ENCODE measurements around the gene CCL19. TPM values are rescaled to one million over a fixed set of nuclear protein-coding genes. Genes with fewer than 3 reads are reported as not detected.

Gene CCL19
- total RNA-seq, 1 experiment from 2014 or later: not detected

DNA sequence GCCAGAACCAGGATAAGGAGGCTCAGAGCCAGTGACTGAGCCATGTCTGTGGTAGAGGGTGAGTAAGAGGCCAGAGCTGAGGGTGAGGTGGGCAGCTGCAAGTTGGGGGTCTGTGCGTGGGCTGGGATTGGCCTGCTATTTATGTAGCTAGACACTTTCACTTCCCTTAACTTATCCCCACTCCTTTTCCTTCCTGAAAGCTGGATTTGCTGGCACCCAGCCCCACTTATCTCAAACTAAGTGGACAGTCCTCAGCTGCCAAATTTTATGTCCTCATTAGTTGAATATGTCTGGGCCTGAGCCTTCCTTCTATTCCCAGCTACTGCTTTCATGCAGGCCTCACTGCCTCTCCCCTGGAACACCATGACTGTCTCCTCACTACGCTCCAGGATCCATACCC, 18.9 kb upstream of the CCL19 start, which contains the start of gene CCL21:
Gene CCL21, minus strand, starts transcription at position 114 of the 400 bp plus-strand sequence. Its CDS starts 70 bp downstream, at position 44.
- TF ChIP-seq EZH2 (IDR thresholded peaks at IDR 0.05; ENCODE audit: borderline replicate concordance, low read depth, low read length, poor library complexity, severe bottlenecking): no peak
- TF ChIP-seq, protein P1, sequence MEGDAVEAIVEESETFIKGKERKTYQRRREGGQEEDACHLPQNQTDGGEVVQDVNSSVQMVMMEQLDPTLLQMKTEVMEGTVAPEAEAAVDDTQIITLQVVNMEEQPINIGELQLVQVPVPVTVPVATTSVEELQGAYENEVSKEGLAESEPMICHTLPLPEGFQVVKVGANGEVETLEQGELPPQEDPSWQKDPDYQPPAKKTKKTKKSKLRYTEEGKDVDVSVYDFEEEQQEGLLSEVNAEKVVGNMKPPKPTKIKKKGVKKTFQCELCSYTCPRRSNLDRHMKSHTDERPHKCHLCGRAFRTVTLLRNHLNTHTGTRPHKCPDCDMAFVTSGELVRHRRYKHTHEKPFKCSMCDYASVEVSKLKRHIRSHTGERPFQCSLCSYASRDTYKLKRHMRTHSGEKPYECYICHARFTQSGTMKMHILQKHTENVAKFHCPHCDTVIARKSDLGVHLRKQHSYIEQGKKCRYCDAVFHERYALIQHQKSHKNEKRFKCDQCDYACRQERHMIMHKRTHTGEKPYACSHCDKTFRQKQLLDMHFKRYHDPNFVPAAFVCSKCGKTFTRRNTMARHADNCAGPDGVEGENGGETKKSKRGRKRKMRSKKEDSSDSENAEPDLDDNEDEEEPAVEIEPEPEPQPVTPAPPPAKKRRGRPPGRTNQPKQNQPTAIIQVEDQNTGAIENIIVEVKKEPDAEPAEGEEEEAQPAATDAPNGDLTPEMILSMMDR (conservative IDR thresholded peaks at IDR 0.05; ENCODE audit: low read depth, low read length): no peak
- DNase-seq (ENCODE audit: low spot score): no peak
- Histone ChIP-seq H3K36me3 (ENCODE audit: insufficient read depth, low read length, poor library complexity, severe bottlenecking) (no peaks in the 10 kb centered on the region), H3K4me1 (ENCODE audit: insufficient read depth, low read length, poor library complexity, severe bottlenecking) (no peaks in the 10 kb centered on the region), H3K9me3 (ENCODE audit: low read depth, low read length, poor library complexity, severe bottlenecking) (no peaks in the 10 kb centered on the region), H3K4me3 (ENCODE audit: low read depth, low read length, poor library complexity, severe bottlenecking) (no peak within 1 kb of the TSS), H3K27me3 (replicated peaks; ENCODE audit: insufficient read depth, low read depth, low read length, poor library complexity) (peaks cover 20% of the 10 kb centered on the region), H3K27ac (ENCODE audit: low read depth, low read length, poor library complexity, severe bottlenecking) (no peak within 1 kb of the TSS)
- CTCF ChIA-PET: no interaction called here
- intact Hi-C loops (cut with micrococcal nuclease; ENCODE audit: unreplicated experiment): no loop called here
- no TSS peak for BruUV-seq (replicated peaks)
- POLR2A ChIA-PET (ENCODE audit: low non-redundant PET): no interaction called here

DNA sequence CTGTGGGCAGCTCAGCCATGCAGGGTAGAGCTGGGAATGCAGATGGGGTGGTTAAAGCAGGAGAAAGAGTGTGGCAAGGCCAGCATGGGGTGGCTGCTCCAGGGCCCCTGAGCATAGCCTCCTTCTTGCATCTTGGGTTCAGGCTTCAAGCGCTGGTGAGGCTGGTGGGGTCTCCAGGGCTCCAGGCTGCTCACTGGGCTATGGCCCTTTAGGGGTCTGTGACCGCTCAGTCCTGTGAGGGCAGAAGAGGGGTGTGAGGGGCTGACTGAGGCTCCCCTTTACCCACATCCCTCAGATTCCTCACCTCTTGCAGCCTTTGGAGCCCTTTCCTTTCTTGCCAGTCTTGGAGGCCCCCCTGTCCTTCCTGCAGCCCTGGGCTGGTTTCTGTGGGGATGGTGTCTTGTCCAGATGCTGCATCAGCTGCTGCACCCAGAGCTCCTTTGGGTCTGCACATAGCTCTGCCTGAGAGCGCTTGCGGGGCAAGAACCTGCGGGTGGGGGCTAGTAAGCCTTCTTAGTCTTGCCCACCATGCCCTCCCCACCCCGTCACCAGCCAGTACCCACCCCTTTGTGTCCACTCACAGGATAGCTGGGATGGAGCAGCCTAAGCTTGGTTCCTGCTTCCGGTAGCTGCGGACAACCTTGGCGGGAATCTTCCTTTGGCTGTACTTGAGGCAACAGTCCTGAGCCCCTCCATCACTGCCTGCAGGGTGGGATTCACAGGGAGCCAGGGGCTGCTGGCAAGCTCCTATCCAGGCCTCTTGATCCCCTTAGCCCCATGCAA, 18.3 kb upstream of the CCL19 start:
- Histone ChIP-seq H3K9me3 (ENCODE audit: low read depth, low read length, poor library complexity, severe bottlenecking) (no peaks in the 10 kb centered on the region), H3K27ac (ENCODE audit: low read depth, low read length, poor library complexity, severe bottlenecking) (no peak overlapping the region), H3K36me3 (ENCODE audit: insufficient read depth, low read length, poor library complexity, severe bottlenecking) (no peaks in the 10 kb centered on the region), H3K4me3 (ENCODE audit: low read depth, low read length, poor library complexity, severe bottlenecking) (no peak overlapping the region), H3K27me3 (replicated peaks; ENCODE audit: insufficient read depth, low read depth, low read length, poor library complexity) (peaks cover 20% of the 10 kb centered on the region), H3K4me1 (ENCODE audit: insufficient read depth, low read length, poor library complexity, severe bottlenecking) (no peaks in the 10 kb centered on the region)
- intact Hi-C loops (cut with micrococcal nuclease; ENCODE audit: unreplicated experiment): no loop called here
- no TSS peak for BruUV-seq (replicated peaks)
- TF ChIP-seq, protein P1 (conservative IDR thresholded peaks at IDR 0.05; ENCODE audit: low read depth, low read length): no peak
- no peak for TF ChIP-seq EZH2 (IDR thresholded peaks at IDR 0.05; ENCODE audit: borderline replicate concordance, low read depth, low read length, poor library complexity, severe bottlenecking)
- ChIA-PET CTCF (no interaction called here), POLR2A (ENCODE audit: low non-redundant PET) (no interaction called here)
- no peak for DNase-seq (ENCODE audit: low spot score)

DNA sequence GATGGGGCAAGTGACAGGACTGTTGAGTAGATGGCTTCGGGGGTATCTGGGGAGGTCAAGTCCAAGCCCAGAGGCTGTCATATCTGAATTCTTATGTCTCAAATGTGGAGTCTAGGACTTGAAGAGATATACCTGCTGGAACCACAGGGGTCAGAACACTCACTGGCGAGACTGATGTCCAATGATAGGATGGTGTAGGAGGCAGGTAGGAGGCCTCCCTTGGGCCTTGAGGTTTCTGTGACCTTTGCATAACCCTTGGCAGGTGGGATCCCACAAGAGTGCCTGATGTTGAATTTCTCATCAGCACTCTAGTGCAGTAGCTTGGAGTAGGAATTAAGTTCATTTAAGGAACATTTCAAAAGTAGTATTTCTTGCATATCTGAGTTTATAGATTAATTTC, 16.1 kb upstream of the CCL19 start:
- DNase-seq (ENCODE audit: low spot score): no peak
- H3K27me3 ChIP-seq (replicated peaks; ENCODE audit: insufficient read depth, low read depth, low read length, poor library complexity): peaks cover 2% of the 10 kb centered on the region
- intact Hi-C loops (cut with micrococcal nuclease; ENCODE audit: unreplicated experiment): no loop called here
- H3K4me1 ChIP-seq (ENCODE audit: insufficient read depth, low read length, poor library complexity, severe bottlenecking): no peaks in the 10 kb centered on the region
- H3K36me3 ChIP-seq (ENCODE audit: insufficient read depth, low read length, poor library complexity, severe bottlenecking): no peaks in the 10 kb centered on the region
- BruUV-seq (replicated peaks): no TSS peak
- no peak overlapping the region for H3K4me3 ChIP-seq (ENCODE audit: low read depth, low read length, poor library complexity, severe bottlenecking)
- CTCF ChIA-PET: interaction anchor here (0.6 kb wide), 1 partner anchor 313 kb away, joined by 4 read pairs; no protein-coding TSS in a partner anchor
- no peaks in the 10 kb centered on the region for H3K9me3 ChIP-seq (ENCODE audit: low read depth, low read length, poor library complexity, severe bottlenecking)
- H3K27ac ChIP-seq (ENCODE audit: low read depth, low read length, poor library complexity, severe bottlenecking): no peak overlapping the region
- POLR2A ChIA-PET (ENCODE audit: low non-redundant PET): no interaction called here
- TF ChIP-seq EZH2 (IDR thresholded peaks at IDR 0.05; ENCODE audit: borderline replicate concordance, low read depth, low read length, poor library complexity, severe bottlenecking): no peak
- TF ChIP-seq, protein P1 (conservative IDR thresholded peaks at IDR 0.05; ENCODE audit: low read depth, low read length): no peak

All from A673 (cell line).